HG02798 (cell line): Measurements from ENCODE around the gene AQP7.
"Not testable (repeated sequence)": the region's sequence is repeated elsewhere in the genome, so short reads cannot be mapped to it uniquely, and the experiment has no call there.

Source experiments
- ATAC-seq: cut with Tn5 transposase; IDR thresholded peaks from one replicate; pipeline ENCODE4 v1.9.1; 2021; ENCODE audit warnings: mild to moderate bottlenecking; ENCODE audit not compliant: unreplicated experiment, poor library complexity

The AQP7 gene

GRCh38 chr9:33402371-33402770 lies at the start of gene AQP7:
AQP7 (minus strand) TSS chr9:33402568; CDS start chr9:33401262, 1,306 bp downstream.
- not testable (repeated sequence) for ATAC-seq

GRCh38 chr9:33450621-33451146 lies 48.3 kb upstream of the AQP7 start:
- no peak for ATAC-seq

DNA sequence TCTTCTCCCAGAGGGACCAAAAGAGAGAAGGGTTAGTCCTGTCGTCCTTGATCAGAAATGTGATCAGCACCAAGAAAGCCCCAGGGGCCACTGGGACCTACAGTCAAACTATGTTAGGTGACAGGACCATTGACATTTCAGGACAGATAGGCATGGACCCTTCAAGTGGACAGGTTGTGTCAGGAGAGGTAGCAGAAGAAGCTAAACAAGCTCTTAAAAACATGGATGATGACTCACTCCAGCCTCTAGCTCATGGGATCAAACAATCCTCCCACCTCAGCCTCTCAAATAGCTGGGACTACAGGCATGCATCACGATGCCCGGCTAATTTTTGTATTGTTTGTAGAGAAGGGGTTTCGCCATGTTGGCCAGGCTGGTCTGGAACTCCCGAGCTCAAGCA lies 47.3 kb upstream of the AQP7 start:
- ATAC-seq, result no peak

DNA sequence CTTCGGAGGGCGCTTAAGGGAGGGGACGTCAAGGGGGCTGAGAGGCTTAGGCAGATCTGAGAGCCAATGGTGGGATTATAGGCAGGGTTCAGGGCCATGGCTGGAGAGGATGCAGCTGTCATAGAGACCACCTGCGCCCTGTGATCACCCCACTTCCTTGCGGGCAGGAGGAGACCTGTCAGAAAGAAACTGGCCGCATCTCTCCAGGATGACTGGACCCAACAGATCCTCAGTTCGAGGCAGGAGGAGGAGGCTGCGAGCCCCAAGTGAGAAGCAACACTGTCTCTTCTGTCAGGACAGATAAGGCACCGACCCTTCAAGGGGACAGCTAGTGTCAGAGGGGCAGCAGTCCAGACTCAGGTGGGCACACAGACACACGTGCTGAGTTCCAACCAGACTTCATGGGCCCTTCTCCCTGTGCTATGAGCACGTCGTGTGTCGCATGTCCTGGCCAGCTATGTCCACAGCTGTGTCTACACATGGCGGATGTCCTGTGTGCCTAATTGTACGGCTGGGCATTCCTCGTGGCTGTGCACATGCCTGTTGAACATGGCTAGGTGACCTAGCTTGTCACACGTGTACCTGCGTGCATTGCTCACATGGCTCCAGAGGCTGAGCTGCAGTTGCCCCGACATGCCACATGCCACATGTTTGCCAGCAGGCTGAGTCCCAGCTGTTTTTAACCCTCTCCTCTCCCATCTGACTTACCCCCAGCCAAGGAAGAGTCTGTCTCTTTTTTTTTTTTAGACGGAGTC lies 45.6 kb upstream of the AQP7 start:
- ATAC-seq, result no peak

GRCh38 chr9:33446946-33447798 lies 44.8 kb upstream of the AQP7 start, which contains the start of gene AQP3:
AQP3 (minus strand) TSS chr9:33447593; CDS start chr9:33447530, 63 bp downstream.
- peak; percentile 48 for ATAC-seq

DNA sequence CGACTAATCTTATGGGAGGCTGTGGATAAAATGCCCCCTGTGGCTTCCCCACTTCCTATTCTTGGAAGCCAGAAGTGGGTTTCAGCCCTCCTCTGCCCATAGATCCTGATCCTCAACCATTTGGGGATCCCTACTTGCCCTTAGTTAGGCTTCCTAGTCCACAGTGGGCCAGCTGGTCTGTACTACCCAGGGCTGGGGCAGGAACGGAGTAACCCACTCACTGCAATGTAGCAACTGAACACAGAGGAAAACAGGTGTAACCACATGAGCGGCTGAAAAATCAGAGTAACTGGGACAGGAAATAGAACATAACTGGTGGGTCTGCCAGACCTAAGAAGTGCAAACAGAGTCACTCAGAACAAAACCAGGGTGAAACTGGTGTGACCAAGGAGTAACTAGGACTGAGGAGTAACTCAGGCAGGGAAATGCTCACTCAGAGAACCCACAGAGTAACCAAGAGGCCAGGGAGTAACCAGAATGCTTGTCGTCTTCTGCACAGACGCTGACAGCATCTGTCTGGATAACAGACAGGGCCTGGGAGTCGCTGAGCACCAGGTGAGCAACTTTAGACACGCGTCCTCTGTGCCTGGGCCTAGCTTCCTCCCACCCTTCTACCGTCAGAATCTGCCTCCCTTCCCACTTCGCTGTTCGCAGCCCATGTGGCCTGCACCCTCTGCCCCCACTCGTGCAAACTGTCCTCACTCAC lies 44.0 kb upstream of the AQP7 start:
- peak; percentile 77 for ATAC-seq

DNA sequence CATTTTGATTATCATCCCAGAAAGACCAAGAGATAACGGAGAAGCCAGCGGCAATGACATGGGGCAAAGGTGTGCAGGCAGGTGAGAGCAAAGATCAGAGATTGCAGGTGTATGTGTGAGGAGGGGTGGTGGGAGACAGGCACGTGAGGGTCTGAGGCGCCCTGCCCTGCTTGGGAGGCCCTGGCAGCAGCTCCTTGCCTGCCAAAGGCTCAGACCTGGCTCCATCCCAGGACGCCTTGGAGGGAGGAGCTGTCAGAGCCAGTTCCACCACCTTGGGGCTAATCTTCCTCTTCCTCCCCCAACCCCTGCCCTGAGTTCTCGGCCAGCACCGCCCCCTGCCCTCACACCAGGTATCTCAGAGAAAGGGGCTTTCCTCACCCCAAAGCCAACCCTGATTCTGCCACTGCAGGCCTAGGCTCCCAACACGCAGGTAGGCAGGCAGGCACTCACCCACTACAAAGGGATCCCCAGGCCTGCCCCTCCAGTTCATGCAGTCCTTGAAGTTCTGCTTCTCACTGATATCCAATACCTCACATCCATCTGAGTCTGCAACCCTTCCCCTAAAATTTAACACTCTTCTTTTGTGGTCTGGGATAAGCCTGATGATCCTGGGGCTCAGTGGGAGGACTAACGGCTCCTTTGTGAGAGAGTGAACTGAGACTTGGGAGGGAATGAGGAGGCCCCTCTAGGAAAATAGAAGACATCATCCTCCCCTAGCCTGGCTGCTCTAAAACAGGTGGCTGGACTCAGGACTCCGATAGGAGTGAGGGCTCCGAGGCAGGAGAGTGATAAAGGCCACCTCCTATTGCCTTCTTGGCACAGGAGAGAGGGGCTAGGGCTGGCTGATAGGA lies 43.2 kb upstream of the AQP7 start:
- no peak for ATAC-seq

DNA sequence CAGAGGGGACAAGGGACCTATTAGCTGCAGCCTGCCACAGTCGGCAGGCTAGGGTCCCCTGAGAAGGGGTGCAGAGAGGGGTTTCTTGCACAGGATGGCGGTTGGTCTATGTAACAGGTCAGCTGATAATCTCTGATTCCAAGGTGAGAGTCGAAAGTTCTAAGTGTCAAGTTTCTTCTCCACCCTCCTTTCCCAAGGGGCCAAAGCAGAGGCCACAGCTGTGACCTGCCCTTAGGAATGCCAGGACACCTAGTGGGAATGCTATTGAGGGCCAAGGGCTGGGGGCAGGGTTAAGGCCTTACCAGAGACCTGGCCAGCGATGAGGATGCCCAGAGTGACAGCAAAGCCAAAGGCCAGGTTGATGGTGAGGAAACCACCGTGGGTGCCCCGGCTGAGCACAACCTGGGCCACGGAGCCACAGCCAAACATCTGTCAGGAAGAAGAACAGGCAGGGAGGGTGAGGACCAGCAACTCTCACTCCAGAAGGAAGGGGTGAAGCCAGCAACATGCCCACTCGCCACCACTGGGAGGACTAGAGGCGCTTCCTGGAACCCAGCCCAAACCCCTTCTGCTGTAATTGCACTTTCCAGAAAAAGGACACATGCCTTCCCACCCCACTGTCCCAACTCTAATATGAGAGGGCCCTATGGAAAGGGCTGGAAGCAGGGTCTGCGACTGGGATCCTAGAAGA lies 41.2 kb upstream of the AQP7 start:
- ATAC-seq, result no peak

- ATAC-seq, result no peak
Measured at GRCh38 chr9:33443047-33443446, 40.7 kb upstream of the AQP7 start.

GRCh38 chr9:33442125-33442524 lies 39.8 kb upstream of the AQP7 start:
- no peak for ATAC-seq

- ATAC-seq, result no peak
Measured at GRCh38 chr9:33440609-33441008, 38.2 kb upstream of the AQP7 start.

DNA sequence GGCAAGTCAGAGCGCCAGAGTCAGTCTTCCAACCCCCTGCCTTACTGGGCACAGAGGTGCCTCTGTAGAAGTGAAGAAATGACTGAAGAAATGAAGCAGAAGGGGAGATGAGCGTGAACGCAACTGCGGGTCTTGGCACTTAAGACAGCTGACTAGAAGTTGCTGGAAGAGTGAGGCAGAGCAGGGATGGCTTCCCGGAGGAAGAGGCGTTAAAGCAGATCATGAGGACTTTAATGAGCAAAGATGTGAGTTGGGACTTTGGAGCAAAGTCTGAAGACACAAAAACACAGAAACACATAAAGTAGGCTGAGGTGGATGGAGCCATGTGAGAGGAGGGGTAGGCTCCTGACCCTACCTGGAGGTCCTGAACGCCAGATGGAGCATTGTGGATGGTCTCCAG lies 37.8 kb upstream of the AQP7 start:
- no peak for ATAC-seq

- no peak for ATAC-seq
Measured at GRCh38 chr9:33439731-33440130, 37.4 kb upstream of the AQP7 start.

- no peak for ATAC-seq
Measured at GRCh38 chr9:33438926-33439680, 36.7 kb upstream of the AQP7 start.

- ATAC-seq, result no peak
Measured at GRCh38 chr9:33437898-33438297, 35.5 kb upstream of the AQP7 start.

DNA sequence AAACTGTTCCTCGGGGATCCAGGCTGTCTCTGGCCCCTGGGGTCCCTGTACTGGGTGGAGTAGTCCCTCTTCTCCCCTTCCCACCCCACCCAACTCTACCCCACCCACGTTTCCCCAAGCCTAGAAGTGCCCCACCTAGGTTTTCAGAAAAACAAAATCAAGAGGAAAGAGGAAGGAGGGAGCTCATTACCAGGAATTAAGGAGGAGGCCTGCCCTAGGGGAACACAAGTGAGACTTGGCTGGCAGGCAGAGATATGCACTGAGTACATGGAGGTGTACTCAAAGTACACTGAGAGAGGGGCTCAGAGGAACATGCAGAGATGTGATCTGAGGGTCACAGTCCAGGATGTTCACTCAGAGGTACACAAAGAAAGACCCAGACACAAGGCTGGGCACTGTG lies 34.8 kb upstream of the AQP7 start:
- no peak for ATAC-seq

GRCh38 chr9:33436445-33436844 lies 34.1 kb upstream of the AQP7 start:
- no peak for ATAC-seq

DNA sequence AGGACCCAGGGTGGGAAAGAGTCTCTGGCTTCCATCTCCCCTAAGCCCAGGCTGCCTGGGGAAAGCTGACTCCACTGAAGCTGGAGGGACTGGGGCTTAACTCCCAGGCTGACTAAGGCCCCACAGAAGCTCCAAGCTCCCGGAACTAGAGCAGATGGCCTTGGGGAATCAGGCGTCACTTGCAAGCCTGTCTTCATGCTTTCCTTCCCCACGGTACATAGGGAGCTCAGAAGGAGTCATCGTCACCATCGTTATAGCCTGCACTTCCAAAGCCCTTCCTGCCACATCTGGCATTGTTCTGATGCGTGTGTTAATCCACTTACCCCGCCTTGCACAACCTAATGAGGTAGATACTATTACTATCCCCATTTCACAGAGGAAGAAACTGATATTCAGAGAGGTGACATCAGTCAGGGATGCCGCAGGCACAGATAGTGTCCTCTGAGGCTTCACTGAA lies 33.5 kb upstream of the AQP7 start:
- ATAC-seq, result no peak
